Activated naive CD8-positive, alpha-beta T cell treated with anti-CD3 and anti-CD28 coated beads, Interleukin-2, amount 10 ng/mL, durations not matched to agents 7 days and 5 days (primary cell): Measurements from ENCODE around the gene TBL1X. TPM values are rescaled to one million over a fixed set of nuclear protein-coding genes. Genes with fewer than 3 reads are reported as not detected.
"Not testable (repeated sequence)": the region's sequence is repeated elsewhere in the genome, so short reads cannot be mapped to it uniquely, and the experiment has no call there.

ENCODE experiments used
- ATAC-seq: fragments of 150-1000 bp; cut with Tn5 transposase; one replicate; pipeline ENCODE4 v1.10.0; 2021; ENCODE audit warnings: low read depth, moderate library complexity
- POLR2A ChIA-PET: fragments of 350-600 bp; sonication (Branson Sonifier 250); formaldehyde crosslinking; loops from one replicate; lab custom pipeline; 2021; ENCODE audit warnings: antibody characterized with exemption; lab: Charles Lee
- DNase-seq: peaks from one replicate; pipeline ENCODE4 v3.0.0; 2021
- H3K27ac Mint-ChIP-seq: one replicate; pipeline ENCODE4 v1.8.0; 2022; ENCODE audit warnings: mild to moderate bottlenecking, mixed read lengths
- H3K27me3 Mint-ChIP-seq: one replicate; pipeline ENCODE4 v1.8.0; 2022; ENCODE audit warnings: mild to moderate bottlenecking, moderate library complexity, mixed read lengths
- H3K36me3 Mint-ChIP-seq: one replicate; pipeline ENCODE4 v1.8.0; 2021; ENCODE audit warnings: mild to moderate bottlenecking, mixed read lengths
- H3K4me1 Mint-ChIP-seq: one replicate; pipeline ENCODE4 v1.8.0; 2021; ENCODE audit warnings: mixed read lengths
- H3K4me3 Mint-ChIP-seq: one replicate; pipeline ENCODE4 v1.8.0; 2022; ENCODE audit warnings: mild to moderate bottlenecking, moderate library complexity, mixed read lengths
- H3K9me3 Mint-ChIP-seq: one replicate; pipeline ENCODE4 v1.8.0; 2021; ENCODE audit warnings: mixed read lengths
- total RNA-seq, 2 experiments: library from RNA; stranded (reverse); gene quantifications; one replicate each; pipeline ENCODE4 v1.2.3, GENCODE V29; 2021

Gene TBL1X
- total RNA-seq, 2 experiments from 2014 or later, result 29.7 to 31.1 TPM

DNA sequence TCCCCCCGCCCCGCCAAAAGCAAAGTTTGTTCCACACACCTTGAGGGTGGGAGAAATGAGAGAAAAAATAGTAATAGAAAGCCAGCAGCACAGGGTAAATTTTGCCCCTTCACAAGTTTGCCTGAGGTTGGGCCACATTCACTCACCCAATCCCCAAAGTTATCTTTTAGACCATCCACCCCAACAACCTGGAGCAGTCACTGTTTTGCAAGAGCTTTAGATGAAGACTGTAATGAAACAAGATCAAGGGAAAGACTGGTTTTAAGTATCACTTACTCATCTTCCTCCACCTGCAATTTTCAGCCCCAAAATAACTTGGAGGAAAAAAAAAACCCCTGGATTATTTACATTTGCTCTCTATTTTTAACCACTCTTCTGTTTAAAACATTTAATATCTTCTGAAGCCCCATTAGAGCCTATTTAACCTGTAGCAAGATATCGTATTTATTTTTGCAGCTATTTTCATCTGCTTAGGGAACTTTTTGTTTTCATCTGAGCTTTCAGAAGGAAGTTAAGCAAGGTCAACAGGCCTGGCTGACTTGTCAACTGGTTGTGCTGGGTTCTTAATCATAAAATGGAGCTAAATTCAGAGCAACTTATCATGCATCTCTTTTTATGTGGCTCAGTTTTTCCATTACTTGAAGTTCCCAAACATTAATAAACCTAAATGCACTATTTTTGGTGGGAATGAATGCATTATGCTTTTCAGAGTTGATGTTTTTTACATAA is 24.6 kb upstream of the TBL1X start:
- Mint-ChIP-seq H3K9me3 (no peaks in the 10 kb centered on the region), H3K36me3 (no peaks in the 10 kb centered on the region), H3K27me3 (no peaks in the 10 kb centered on the region), H3K27ac (no peak overlapping the region), H3K4me1 (peaks cover 2% of the 10 kb centered on the region), H3K4me3 (no peak overlapping the region)
- DNase-seq, result no peak
- POLR2A ChIA-PET, result no interaction called here
- ATAC-seq, result no peak

DNA sequence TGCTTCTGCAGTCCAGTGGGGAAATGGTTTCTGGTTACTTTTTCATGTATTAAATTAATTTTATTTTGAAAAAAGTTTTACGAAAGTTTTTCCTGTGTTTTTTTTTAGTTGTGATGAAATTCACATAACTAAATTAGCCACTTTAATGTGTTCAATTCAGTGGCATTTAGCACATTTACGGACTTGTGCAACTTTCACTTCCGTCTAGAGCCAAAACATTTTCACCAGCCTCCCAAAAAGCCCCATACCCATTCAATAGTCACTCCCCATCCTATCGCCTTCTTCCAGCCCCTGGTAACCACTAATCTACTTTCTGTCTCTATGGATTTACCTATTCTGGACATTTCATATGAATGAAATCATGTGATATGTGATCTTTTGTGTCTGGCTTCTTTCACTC is 22.8 kb upstream of the TBL1X start:
- no peak overlapping the region for H3K4me3 Mint-ChIP-seq
- H3K9me3 Mint-ChIP-seq, result no peaks in the 10 kb centered on the region
- no peak for DNase-seq
- H3K4me1 Mint-ChIP-seq, result peaks cover 2% of the 10 kb centered on the region
- POLR2A ChIA-PET, result no interaction called here
- no peaks in the 10 kb centered on the region for H3K36me3 Mint-ChIP-seq
- no peak overlapping the region for H3K27ac Mint-ChIP-seq
- H3K27me3 Mint-ChIP-seq, result no peaks in the 10 kb centered on the region
- ATAC-seq, result no peak

DNA sequence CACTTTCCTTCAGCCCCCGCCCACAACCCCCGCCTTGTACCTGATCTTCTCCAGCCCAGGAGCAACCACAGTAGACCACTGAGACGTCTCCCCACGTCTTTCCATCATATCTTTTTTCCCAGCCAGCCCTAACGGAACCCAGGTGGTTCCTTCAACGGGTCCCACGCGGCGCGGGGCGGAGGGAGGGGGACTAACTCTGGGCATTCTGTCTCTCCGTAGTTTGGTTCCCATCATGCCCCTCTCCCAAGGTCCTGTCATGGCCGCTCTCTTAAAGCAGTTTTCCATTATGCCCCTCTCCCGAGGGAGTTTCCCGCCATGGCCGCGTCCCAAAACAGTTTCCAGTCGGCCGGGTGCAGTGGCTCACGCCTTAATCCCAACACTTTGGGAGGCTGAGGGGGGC is 21.5 kb upstream of the TBL1X start:
- POLR2A ChIA-PET, result no interaction called here
- no peaks in the 10 kb centered on the region for H3K9me3 Mint-ChIP-seq
- H3K27me3 Mint-ChIP-seq, result no peaks in the 10 kb centered on the region
- DNase-seq (no peak), ATAC-seq (no peak)
- H3K4me3 Mint-ChIP-seq, result no peak overlapping the region
- H3K27ac Mint-ChIP-seq, result no peak overlapping the region
- peaks cover 2% of the 10 kb centered on the region for H3K4me1 Mint-ChIP-seq
- H3K36me3 Mint-ChIP-seq, result no peaks in the 10 kb centered on the region

DNA sequence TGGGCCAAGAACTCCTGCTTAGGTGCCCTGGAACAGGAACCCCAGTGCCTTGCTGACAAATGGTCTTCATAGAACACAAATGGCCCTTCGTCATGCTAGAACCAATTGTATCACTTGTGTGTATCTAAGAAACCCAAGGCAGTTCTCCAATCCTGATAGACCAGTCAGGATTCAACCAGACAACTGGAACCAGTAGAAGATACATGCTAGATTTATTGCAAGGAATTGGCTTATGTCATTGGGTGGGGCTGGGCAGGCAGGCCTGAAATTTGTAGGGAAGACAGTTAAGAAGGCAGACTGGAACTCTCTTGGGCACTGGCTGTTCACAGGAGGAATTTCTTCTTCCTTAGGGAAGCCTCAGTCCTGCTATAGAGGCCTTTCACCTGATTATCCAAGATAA is 17.0 kb upstream of the TBL1X start:
- no peak for DNase-seq
- H3K9me3 Mint-ChIP-seq, result no peaks in the 10 kb centered on the region
- POLR2A ChIA-PET, result no interaction called here
- ATAC-seq, result no peak
- H3K27me3 Mint-ChIP-seq, result no peaks in the 10 kb centered on the region
- no peaks in the 10 kb centered on the region for H3K4me1 Mint-ChIP-seq
- no peaks in the 10 kb centered on the region for H3K36me3 Mint-ChIP-seq
- no peak overlapping the region for H3K4me3 Mint-ChIP-seq
- H3K27ac Mint-ChIP-seq, result no peak overlapping the region

DNA sequence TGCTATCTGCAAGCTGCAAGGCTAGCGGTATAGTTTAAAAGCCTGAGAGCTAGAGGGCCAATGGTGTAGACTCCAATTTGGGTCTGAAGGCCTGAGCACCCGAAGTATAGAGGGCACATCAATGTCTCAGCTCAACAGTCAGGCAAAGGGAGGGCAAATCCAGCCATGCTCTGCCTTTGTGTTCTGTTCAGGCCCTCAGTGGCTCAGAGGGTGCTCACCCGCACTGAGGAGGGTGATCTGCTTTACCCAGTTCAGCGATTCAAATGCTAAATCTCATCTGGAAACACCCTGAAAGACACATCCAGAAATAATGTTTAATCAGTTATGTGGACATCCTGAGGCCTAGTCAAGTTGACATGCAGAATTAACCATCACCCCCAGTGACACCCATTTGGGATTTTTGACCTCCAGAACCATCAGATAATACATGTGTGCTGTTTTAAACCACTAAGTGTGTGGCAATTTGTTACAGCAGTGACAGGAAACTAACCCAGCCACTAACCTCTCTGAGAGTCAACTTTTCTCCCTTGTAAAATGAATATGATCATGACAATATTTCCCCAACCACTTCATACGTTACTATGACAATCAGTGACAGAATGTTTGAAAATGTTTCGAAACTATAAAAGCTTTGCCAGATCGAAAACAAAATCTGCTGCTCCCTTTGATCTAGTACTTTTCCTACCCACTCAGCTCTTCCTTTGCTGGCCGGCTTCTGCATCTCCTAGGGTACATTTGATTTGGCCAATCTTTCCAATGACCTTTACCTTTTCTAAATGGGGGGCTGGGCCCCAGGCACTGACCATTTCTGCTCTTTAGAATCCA is 8.4 kb upstream of the TBL1X start:
- peak; percentile 37 for DNase-seq
- Mint-ChIP-seq H3K27me3 (no peaks in the 10 kb centered on the region), H3K27ac (peak overlapping the region; percentile 96), H3K4me3 (peak overlapping the region; percentile 54), H3K9me3 (no peaks in the 10 kb centered on the region), H3K4me1 (peaks cover 17% of the 10 kb centered on the region), H3K36me3 (no peaks in the 10 kb centered on the region)
- POLR2A ChIA-PET, result interaction anchor here (0.8 to 1.2 kb wide), 2 partner anchors 101 to 104 kb away, joined by 3 to 7 read pairs; no protein-coding TSS in a partner anchor
- peak; percentile 92 for ATAC-seq

DNA sequence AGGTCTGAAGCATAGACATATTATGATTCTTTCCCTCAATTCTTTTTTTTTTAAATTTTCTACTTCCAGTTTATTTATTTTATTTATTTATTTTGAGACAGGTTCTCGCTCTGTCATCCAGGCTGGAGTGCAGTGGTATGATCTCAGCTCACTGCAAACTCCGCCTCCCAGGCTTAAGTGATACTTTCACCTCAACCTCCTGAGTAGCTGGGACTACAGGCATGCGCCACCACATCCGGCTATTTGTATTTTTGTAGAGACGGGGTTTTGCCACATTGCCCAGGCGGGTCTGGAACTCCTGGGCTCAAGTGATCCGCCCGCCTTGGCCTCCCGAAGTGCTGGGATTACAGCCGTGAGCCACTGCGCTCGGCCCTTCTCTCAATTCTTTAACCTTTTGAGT is 6.8 kb upstream of the TBL1X start:
- H3K27me3 Mint-ChIP-seq, ATAC-seq, H3K27ac Mint-ChIP-seq, DNase-seq, H3K4me3 Mint-ChIP-seq, POLR2A ChIA-PET, H3K9me3 Mint-ChIP-seq, H3K36me3 Mint-ChIP-seq: not testable (repeated sequence)
- H3K4me1 Mint-ChIP-seq, result peaks cover 28% of the 10 kb centered on the region

DNA sequence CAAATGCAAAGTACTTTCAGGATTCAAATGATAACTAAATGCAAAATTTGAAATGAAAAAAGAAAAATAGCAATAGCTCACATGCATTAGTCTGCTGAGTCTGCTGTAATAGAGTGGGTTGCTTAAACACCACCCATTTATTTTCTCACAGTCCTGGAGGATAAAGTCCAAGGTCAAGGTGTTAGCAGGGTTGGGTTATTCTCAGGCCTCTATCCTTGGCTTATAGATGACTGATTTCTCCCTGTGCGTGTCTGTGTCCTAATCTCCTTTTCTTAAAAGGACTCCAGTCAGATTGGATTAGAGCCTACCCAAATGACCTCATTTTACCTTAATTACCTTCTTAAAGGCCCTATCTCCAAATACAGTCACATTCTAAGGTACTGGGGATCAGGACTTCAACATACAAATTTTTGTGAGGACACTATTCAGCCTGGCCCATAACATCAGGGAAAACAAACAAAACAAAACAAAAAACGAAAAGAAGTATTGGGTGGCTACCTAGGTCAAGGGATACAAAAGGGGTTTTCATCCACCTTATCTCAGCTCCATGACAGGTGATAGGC is 6.3 kb upstream of the TBL1X start:
- no peak overlapping the region for H3K4me3 Mint-ChIP-seq
- H3K27ac Mint-ChIP-seq, result no peak overlapping the region
- no peaks in the 10 kb centered on the region for H3K36me3 Mint-ChIP-seq
- H3K27me3 Mint-ChIP-seq, result no peaks in the 10 kb centered on the region
- no peaks in the 10 kb centered on the region for H3K9me3 Mint-ChIP-seq
- POLR2A ChIA-PET, result no interaction called here
- peaks cover 29% of the 10 kb centered on the region for H3K4me1 Mint-ChIP-seq
- DNase-seq, result no peak
- ATAC-seq, result no peak

DNA sequence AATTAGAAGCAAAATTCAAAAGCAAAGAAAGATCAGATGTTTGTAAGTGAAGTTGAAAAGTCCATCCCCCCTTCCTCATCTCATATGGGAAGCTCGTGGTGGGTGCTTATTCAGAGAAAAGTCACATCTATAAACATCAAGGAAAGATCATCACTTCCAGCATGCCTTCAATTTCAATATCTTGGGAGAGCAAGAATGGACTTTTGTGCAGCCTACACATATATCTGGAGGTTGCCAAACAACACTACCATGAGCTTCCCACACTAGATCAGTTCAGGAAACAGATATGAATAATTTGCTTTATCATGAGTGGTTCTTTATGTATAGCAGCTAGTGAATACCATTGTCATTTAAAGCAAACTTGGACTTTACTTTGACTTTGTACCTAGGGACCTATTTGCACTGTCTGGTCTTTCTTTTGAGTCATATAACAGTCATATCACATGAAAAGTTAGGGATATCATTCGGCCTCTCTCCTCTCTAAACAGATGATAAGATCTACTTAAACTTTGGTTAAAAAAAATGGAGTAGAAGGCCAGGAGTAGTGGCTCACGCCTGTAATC is 5.6 kb upstream of the TBL1X start:
- no peak for ATAC-seq
- H3K27ac Mint-ChIP-seq, result no peak overlapping the region
- H3K9me3 Mint-ChIP-seq, result no peaks in the 10 kb centered on the region

DNA sequence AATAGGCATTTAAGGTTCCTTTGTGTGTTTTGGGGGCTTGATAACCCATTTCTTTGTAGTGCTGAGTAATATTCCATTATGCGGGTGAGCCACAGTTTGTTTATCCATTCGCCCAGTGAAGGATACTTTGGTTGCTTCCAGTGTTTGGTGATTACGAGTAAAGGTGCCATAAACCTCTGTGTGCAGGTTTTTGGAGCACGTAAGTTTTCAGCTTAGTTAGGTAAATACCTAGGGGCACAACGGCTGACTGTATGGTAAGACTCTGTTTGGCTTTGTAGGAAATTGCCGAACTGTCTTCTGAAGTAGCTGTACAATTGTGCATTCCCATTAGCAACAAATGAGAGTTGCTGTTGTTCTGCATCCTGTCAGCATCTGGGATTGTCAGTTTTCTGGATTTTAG is 3.8 kb upstream of the TBL1X start:
- POLR2A ChIA-PET, result interaction anchor here (0.6 kb wide), 1 partner anchor 766 kb away, joined by 3 read pairs; no protein-coding TSS in a partner anchor
- Mint-ChIP-seq H3K4me1 (peaks cover 30% of the 10 kb centered on the region), H3K36me3 (no peaks in the 10 kb centered on the region), H3K9me3 (no peaks in the 10 kb centered on the region), H3K27ac (no peak overlapping the region), H3K4me3 (no peak overlapping the region), H3K27me3 (no peaks in the 10 kb centered on the region)
- DNase-seq (no peak), ATAC-seq (no peak)

More for the DNA sequence above, 5.6 kb upstream of the TBL1X start:
- POLR2A ChIA-PET, result no interaction called here
- Mint-ChIP-seq H3K4me1 (peaks cover 34% of the 10 kb centered on the region), H3K27me3 (no peaks in the 10 kb centered on the region), H3K4me3 (no peak overlapping the region), H3K36me3 (no peaks in the 10 kb centered on the region)
- DNase-seq, result no peak

DNA sequence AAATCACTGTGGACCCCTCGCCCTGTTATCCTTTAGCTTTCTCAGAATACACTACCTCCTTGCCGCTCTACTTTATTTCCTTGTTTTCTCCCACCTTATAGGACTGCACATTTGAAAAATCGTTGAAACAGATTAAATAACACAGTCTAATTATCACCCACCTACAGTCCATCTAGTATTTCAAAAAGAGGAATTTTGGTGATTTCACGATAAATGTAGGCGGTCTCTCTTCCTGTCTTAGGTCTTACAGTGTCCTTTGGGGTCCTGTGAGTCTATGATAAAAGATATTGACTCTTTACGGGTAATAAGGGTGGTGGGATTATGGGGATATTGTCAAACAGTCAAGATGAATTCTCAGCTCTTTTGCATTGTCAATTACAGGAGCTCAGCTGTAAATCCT is 2.4 kb upstream of the TBL1X start:
- POLR2A ChIA-PET, result interaction anchor here (1.1 to 1.8 kb wide), 3 partner anchors 110 to 121 kb away, joined by 6 to 16 read pairs (median 6); no protein-coding TSS in a partner anchor
- peak overlapping the region; percentile 47 for H3K4me3 Mint-ChIP-seq
- peaks cover 30% of the 10 kb centered on the region for H3K4me1 Mint-ChIP-seq
- H3K27ac Mint-ChIP-seq, result peak overlapping the region; percentile 85
- H3K9me3 Mint-ChIP-seq, result no peaks in the 10 kb centered on the region
- H3K36me3 Mint-ChIP-seq, result no peaks in the 10 kb centered on the region
- no peak for DNase-seq
- no peaks in the 10 kb centered on the region for H3K27me3 Mint-ChIP-seq
- no peak for ATAC-seq

DNA sequence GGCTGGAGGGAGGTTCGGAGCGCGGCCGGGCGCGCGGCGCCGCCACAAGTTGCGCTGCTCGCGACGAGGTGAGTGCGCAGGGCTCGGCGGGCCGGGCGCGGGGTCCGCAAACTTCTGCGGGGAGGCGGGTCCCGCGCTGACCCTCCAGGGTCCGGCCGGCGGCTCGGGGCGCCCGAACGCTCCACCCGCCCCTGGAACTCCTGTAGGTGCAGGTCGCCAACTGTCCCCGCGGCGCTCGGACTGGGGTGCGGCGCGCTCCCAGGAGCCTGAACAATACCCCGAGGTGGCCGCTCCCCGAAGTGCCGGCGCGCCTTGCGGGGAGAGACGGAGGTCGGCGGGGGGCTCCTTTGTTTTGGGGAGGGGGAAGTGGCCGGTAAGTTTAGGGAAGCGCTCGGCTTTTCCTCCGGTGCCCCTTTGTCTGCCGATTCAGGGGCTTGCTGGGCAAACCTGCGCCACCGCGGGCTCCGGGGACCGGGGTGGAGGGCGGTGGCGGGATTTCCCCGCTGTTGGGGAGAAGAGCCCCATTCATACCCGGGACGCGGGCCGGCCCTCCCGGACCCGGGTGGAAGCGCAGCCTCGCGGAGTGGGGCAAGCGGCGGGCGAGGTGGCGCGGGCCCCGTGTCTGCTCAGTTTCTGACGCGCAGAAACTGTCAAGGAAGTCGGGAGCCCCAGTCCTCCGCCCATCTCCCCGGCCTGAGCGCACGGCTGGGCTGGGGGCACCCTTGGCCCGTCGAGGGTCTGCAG is 694 bp downstream of the TBL1X start:
- peaks cover 28% of the 10 kb centered on the region for H3K4me1 Mint-ChIP-seq
- POLR2A ChIA-PET, result no interaction called here
- no peaks in the 10 kb centered on the region for H3K9me3 Mint-ChIP-seq
- DNase-seq, result peak; percentile 62
- peaks cover 5% of the 10 kb centered on the region for H3K36me3 Mint-ChIP-seq
- H3K4me3 Mint-ChIP-seq, result peak overlapping the region; percentile 80
- H3K27me3 Mint-ChIP-seq, result no peaks in the 10 kb centered on the region
- peak; percentile 13 for ATAC-seq
- H3K27ac Mint-ChIP-seq, result peak overlapping the region; percentile 56

DNA sequence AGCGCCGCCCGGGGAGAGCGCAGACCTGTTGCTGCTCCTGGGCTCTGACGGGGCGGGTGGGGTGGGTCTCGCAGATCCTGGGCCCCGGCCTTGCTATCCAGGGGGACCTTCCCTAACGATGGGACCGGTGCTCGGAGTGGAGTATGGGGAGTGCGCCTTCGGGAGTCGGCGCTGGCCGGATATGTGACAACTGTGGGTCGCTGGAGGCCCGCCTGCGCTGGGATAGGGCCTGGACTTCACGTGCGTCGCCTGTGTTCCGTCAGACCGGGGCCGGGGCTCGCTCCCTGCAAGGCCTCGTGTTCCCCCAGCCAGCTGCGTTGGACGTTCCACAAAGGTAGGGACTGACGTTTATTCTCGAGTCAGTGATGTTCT is 1.3 kb downstream of the TBL1X start:
- DNase-seq (peak; percentile 42), ATAC-seq (peak; percentile 7)
- Mint-ChIP-seq H3K4me3 (peak overlapping the region; percentile 80), H3K27me3 (no peaks in the 10 kb centered on the region), H3K9me3 (no peaks in the 10 kb centered on the region), H3K27ac (peak overlapping the region; percentile 73), H3K4me1 (peaks cover 28% of the 10 kb centered on the region), H3K36me3 (peaks cover 5% of the 10 kb centered on the region)
- POLR2A ChIA-PET, result no interaction called here

DNA sequence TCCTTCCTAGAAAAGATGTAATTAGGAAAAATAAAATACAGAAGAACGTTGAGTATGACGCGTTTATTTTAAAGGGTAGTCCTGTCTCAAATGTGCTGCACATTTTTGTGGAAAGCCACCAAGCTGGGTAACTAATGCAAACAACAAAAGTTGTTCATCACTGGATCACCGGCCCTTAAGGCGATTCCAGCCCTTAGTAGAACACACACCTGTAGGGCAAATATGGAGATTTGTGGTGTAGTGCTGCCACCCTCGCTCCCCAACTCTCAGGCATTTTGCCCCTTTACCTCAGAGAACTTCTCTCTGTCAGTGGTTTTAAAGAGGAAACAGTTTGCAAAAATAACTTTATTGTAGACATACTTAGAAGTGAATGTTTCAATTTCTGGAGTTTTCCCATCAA is 1.9 kb downstream of the TBL1X start:
- Mint-ChIP-seq H3K27me3 (no peaks in the 10 kb centered on the region), H3K27ac (peak overlapping the region; percentile 73), H3K4me1 (peaks cover 27% of the 10 kb centered on the region)

More for the DNA sequence above, 1.9 kb downstream of the TBL1X start:
- Mint-ChIP-seq H3K36me3 (peaks cover 5% of the 10 kb centered on the region), H3K9me3 (no peaks in the 10 kb centered on the region), H3K4me3 (peak overlapping the region; percentile 80)
- no peak for ATAC-seq
- POLR2A ChIA-PET, result interaction anchor here (0.7 kb wide), 1 partner anchor 12 kb away, joined by 3 read pairs; no protein-coding TSS in a partner anchor
- no peak for DNase-seq
